ENCODE results near the gene CD5L.

Gene CD5L

DNA sequence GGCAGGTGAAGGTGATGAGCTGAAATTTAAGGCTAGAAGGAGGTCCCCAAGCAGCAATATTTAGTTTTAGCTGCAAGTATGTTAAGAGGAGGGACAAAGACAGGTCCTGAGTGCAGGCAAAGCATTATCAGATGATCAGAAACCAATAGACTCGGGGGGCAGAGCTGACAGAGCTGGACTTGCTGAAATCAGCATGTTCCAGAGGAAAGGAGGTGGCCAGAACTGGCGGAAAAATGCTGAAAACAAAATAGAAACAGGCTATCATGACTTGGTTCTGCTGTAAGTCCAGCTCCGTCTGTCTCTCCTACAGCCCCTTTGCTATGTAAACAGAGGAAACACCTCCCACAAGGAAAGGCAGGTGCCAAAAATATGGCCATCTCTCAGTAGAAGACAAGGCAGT, at the start of gene CD5L:
Gene CD5L, minus strand, starts transcription at position 101 of the 400 bp plus-strand sequence. CDS start 107 bp downstream, outside the sequence.
- no peak for DNase-seq (ENCODE audit: low read depth)

DNA sequence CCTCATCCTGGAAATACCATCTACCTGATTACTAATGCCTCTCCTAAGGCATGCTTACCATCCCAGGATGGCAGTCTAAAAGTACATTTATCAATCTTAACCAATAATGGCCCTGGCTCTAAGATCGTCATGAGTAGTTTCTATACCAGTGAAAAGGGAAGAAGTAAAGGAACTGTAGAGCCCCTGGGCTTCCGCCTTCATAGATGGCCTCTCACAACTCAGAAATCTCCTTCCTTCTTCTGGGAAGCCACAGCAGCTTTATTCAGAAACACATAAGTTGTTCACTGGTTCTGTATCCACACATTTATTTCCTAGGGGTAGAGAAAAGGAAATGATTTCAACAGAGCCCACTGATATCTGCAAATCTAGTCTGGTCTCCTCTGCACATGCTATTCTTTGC, 41.0 kb upstream of the CD5L start:
- DNase-seq (ENCODE audit: low read depth): no peak

DNA sequence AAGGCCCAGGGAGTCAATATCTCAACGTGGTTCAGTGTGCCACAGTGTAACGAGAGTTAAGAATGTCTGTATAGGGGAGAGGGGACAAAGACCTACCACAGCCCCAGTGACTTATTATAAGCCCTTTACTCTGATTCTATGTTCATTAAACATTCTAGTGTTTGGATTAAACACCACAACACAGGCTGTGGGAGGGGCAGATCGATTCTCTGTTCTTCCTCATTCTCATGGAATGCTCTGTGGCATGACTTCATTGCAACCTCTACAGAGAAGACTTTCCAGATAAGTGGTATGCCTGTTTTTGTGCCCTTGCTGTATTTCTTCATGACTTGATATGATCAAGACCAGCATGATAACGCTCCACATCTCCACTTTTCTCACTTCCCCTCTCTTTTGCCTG, 39.0 kb upstream of the CD5L start:
- no peak for DNase-seq (ENCODE audit: low read depth)

DNA sequence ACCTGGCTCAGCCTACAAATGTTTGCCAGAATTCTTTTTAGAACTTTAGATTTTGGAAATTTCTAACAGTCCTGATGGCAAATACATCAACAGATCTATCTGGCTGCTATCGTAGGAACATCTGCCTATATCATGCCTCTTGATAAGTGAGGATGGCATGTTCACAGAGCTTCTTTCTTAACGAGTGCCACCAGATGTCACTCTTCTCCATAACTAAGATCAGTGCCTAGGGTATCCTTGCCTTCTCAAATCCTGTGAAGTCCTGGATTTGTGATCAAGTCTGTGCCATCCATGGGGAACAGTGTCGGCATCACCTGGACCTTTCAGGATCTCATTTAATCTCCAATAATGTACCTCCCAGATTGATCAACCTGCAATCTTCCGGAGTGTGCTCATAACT, 36.5 kb upstream of the CD5L start:
- no peak for DNase-seq (ENCODE audit: low read depth)

DNA sequence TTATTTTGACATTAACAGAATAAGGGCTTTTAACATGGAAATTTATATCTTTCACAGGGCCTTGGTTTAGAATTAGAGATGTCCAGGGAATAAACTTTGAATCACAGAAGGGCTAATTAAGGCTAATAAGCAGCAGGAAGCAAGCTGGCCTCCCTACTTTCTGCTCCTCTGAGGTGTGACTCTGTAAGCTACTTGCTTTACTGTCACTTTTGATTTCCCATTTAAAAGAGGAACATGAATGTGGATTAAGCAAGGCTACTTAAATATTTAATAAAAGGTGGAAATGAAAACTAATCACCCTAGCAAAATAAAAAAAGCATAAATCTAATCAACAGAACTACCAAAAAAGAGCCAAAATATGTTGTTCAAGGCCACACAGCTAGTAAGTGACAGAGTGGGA, 28.9 kb upstream of the CD5L start:
- DNase-seq (ENCODE audit: low read depth): no peak

DNA sequence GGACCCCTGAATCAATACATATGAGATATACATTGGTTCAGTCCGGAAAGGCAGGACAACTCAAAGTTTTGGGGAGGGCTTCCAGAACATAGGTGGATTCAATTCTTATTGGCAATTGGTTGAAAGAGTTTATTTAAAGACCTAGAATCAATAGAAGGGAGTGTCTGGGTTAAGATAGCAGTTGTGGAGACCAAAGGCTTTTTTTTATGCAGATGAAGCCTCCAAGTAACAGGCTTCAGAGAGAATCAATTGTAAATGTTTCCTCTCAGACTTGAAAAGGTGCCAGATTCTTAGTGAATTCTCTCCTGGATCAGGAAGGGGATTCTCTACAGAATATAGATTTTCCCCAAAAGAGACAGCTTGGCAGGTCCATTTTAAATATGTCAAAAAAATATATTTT, 27.0 kb upstream of the CD5L start:
- DNase-seq (ENCODE audit: low read depth): no peak

DNA sequence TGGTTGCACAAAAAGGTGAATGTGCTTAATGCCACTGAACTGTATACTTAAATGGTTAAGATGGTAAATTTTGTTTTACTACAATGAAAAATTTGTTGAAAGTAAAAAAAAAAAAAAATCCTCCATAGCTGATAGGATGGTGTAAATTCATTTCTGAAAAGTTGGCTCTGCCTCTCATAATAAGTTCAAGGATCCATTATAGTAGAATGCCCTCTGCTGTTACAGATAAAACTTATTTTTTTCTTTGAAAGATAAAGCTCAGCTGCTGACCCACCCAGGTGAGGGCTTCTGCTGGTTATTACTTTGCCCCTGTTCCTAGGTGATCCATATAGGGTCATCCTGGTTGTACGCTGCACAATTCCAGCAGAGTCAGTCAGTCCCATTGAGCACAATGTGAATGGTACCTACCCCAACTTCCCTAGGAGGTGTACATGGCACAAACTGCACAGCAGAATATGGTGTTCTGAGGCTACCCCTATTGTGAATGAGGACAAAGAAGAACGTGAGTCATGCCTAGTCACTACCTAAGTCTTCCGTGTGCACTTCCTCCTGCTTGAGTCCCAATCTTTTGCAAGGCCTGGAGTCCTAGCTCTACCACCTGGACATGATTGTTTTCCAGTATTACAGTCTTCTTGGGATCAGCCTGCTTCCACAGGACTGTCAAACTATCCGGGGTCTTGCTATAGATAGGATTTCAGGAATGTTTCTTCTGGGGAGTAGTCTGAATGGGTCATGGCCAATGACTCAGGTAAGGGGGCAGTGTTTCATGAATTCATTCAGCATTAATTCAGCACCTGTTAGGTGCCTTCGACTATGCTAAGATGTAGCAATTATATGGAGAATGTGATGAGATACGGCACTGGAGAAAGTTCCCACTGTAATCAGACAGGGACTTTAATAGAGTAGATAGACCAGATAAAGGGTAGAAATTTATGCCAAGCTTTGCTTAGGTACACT, 20.8 kb upstream of the CD5L start:
- DNase-seq (ENCODE audit: low read depth): no peak

DNA sequence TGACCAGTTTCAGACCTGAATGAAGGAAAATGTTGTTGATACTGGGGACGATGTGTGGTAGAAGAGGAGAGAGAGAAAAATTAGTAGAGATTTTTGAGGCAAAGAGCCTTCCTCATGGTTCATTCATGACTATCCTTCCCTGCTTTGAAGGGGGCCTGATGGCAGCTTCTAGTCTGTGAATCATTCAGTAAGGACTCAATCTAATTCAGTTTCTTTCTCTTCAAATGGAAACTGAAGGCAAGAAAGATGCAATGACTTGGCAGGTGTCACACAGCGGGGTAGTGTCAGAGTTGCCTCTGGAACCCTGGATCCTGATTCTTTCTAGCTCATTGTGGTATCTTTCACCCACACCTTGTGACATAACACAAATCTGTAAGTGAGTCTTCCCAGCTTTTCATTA, 14.9 kb upstream of the CD5L start:
- DNase-seq (ENCODE audit: low read depth): no peak

DNA sequence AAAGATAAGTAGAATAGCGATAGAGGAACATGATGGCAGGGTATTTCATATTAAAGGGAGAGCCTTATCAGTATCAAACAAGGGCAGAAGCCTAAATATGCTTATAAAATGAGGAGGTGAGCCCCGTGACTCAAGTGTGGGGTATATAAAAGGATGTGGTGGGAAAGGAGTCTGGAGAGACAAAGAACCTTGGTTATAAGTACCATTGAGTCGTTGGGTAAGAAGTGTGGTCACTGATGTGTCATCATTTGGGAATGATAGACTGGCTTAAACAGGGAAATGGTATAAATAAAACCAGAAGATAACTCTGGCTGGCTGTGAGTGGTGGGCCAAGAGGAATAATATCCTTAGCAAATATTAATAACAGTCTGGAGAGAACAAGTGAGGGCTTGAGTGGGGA, 10.9 kb upstream of the CD5L start:
- DNase-seq (ENCODE audit: low read depth): no peak

DNA sequence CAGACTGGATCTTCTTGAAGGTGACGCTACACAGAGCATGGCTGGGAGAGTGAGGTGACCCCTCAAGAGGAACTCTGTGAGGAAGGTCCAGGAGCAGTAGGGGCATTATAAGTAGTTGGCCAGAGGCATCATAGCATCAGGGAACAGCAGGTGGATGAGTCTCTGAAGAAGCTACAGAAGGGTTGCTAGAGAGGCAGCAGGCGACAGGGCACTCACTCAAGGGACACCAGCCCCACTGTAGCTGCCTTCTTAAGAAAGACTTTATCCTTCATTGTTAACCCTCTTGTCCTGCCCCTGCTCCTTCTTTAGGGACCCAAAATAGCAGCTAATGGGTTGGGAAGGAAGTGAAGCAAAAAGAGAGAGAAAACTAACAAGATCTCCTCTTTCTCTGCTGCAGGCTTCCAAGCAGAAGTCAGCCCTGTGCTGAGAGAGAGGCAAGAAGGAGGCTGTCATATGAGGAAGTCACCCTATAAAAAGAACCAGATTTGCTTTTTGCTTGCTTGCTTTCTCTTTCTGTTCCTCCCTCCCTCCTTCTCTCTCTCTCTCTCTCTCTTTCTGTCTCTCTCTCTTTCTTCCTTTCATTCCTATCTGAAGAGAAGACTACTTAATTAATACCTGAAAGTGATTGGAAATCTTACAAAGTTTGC, 7.7 kb upstream of the CD5L start:
- DNase-seq (ENCODE audit: low read depth): no peak

DNA sequence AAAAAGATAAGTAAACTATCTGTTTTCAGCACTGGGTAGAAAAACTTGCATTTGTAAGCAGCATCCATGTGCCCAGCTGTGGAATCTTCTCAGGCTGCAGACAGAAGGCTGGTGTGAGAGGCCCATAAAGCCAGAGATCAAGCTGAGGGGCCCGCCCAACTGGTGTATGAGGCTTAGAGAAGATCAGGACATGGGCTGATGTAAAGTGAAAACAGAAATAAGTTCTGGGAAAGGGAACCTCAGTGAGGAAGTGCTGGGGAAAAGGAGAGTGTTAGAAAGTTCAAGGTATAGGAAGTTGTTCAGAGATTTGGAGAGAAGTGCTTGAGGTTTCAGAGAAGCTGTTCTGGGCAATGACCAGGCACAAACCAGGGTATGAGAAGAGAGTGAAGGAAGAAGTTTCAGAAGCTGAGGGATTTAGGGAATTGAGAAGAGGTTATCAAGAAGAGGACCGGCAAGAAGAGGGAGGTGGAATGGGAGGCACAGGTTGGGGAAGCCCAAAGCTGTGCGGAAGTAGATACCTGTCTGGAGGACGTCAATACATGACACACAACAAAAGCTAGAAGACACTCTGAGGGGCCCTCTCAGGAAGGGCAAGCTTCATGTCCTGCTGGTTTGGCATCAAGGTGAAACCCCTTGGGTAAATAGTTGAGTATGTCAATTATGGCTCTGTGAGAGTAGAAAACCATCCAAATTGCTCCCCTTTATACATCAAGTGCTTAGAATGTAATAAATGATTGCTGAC, 2.7 kb upstream of the CD5L start:
- DNase-seq (ENCODE audit: low read depth): no peak

DNA sequence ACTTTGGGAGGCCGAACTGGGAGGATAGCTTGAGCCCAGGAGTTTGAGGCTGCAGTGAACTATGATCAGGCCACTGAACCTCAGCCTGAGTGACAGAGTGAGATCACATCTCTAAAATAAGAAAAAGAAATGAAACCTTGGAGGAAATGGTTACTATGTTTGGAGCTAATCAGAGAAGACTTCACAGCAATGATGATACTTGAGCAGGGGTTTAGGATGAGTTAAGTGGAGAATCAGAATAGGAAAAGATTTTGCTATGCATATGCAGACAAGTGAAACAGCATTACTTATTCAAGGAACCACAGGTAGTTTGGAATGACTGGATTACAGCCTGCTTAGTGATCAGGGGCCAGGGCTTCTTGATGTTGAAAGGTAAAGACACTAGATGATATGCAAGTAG, 1.3 kb upstream of the CD5L start:
- DNase-seq (ENCODE audit: low read depth): no peak

DNA sequence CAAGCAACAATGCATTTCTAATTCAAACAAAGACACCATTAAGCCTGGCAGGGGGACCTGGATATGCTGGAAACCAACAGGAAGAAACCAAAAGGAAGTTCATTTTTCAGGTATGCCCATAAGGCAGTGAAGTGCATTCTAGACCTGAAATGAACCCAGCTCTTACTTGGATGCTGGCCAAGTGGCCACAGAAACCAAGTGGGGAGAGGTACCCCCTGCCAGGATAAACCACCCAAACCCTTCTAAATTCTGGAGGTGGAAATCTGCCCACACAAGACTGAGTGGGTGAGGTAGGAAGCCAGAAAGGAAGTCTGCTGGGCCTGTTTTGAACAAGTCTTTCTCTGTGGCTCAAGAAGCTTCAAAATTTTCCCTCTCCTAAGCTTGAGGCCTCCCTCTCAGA, 2.6 kb downstream of the CD5L start:
- DNase-seq (ENCODE audit: low read depth): no peak

DNA sequence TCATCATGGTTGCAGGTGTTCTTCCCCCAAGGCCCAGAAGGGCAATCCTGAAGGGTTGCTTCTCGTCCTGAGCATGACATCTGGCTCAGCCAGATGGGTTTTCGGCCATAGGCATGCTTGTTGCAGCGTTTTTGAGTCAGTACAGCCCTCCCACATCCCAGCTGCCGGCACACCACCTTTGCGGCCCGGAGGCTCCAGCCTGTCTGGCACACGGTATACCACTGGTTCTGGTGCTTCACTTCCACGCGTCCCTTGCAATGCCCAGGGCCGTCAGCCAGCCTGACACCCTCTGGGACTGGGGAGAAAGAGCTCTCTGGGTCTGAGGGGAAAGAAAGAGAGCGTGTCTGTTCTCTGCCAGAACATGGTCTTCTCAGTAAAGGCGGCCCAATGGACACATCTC, 7.2 kb downstream of the CD5L start:
- DNase-seq (ENCODE audit: low read depth): no peak

DNA sequence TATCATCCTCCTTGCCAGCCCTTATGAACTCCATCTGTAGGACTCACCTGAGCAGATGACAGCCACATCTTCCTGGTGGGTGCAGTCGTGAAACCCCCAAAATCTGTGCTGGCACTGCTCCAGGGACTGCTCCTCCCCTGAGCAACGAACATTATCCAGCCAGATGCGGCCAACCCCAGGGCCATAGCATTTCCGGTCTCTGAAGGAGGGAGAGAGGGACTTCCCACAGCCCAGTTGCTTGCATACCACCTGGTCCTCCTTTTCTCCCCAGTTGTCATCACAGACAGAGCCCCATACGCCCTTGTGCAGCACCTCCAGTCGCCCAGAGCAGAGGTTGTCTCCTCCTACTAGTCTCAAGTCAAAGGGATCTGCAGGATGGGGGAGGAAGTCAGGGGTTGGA, 8.5 kb downstream of the CD5L start:
- no peak for DNase-seq (ENCODE audit: low read depth)

DNA sequence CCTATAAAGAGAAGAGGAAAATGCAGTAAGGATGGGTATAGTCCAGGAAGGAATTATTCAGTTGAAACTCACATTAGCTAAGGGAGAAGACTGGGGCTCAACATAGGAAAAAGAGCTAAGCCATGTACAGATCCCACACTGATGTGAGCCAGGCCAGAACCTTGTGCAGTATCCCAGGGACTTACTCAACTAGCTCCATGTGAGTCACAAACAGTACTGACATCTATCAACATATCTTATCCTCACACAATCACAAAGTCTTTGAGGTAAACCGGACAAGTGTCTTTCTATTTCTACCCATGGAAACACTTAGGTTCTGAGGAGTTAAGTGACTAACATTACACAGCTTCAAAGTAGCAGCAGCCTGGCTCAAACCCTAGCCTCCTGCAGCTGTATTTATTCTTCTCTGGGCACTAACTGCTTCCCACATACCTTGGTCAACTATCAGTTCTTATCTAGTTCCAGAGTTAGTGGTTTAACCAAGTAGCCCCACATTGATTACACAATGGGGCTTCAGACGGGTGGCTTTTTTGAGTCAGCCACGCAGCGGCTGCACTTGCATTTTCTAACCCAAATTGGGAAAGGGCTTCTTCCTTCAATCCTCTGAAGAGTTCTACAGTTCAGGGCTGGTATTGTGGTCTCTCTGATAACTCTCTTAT, 9.5 kb downstream of the CD5L start:
- no peak for DNase-seq (ENCODE audit: low read depth)

DNA sequence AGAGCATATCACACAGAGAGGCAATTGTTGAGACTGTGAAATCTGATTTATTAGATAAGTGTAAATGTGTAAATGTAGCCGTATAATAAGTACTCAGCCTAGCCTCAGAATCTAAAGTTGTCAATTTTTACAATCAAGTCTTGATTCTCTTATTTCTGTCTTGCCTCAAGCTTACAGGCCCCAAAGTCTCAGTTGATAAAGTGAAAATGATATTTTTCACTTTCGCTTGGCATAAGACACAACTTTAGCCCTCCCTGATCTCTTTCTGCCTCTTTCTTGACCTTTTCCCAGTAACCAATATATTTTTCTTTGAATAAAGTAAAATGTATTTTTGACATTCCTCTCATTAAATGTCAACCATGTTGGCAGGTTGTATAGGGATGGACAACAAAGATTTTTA, 10.7 kb downstream of the CD5L start:
- DNase-seq (ENCODE audit: low read depth): no peak

DNA sequence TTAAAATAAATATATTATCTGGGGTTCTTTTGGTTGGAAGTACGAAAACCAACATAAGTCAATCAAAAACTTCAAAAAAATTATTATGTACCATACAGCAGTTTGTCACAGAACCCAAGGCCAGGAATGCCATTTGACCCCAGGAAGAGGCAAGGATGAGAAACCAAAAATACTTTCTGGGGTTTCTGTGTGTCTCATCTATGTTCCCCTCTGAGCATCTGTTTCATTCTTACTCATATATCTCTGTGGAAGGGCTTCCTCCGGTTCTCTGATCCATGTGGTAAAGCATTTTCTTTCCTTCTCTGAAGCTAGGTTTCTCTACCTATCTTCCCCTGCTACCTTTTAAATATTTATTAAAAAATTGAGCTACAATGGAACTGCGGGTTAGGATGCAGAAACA, 11.9 kb downstream of the CD5L start:
- no peak for DNase-seq (ENCODE audit: low read depth)

DNA sequence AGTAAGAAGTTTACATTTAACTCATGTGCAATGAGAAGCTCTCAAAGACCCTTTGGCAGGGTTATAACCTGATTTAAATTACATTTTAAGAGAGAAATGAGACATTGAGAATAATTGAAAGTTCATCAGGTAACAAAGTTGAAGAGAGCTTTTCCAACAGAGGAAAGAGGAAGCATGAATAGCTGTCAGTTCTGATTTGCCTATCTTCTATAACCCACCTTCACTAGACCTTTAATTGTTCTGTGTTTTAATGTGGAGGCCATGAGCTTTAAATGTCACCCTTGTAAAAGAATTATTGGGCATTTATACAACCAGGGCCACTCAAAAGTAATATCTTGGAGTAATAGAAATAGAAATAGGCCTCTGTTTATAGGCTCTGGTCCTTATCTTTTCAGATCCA, 12.4 kb downstream of the CD5L start:
- DNase-seq (ENCODE audit: low read depth): no peak

DNA sequence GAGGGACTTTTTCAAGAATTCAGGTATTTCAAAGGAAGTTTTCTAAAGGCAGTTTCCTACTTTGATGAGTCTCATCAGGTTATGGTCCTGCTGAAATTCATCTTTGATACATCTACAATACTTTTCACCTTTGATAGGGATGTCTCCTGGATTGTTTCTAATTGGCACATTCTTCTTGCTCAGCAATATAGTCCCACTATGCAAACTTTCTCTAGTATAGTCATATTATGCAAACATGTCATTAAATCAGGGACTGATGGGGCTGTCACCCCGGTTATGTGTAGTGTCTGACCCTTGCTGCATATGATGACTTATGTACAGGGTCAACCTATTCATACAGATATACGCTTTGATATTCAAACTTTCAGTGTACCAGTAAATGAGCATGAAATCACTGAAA, 21.3 kb downstream of the CD5L start:
- DNase-seq (ENCODE audit: low read depth): no peak

DNA sequence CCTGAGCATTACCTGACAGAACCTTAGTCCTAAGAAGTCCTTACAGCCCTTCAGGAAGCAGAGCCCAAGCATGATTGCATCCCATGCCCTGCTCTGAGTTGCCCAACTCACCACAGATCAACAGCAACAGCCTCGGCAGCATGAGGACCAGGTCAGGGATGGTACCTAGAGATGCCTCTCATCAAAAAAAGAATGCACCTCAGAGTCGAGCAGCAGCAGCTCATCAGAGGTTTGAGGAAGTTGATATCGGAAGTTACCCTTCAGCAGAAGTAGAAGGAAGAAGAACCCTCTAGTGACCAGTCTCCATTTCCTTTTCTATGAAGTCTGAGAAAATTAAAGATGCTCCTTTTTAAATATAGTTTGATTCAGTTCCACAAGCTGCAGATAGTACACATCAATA, 21.7 kb downstream of the CD5L start, which contains the start of gene FCRL1:
Gene FCRL1, minus strand, starts transcription at position 225 of the 400 bp plus-strand sequence. Its CDS starts 83 bp downstream, at position 142.
- no peak for DNase-seq (ENCODE audit: low read depth)

DNA sequence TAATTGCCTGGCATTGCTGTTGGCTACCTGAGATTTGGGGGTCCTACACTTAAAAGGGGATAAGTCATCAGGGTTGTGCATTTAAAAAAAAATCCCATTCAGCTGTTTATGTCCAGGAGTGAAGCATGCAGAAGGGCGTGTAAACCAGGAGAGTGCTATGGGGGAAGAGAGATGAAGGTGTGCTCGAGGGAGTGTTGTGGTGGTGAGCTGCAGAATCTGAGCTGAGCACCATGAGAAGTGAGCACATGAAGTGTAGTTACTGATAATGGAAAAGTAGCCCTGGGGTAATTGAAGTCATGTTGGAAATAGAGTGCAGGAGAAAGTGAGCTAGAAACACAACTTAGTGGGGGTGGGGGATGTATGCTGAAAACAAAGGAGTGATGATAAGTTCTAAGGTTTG, 22.4 kb downstream of the CD5L start:
- no peak for DNase-seq (ENCODE audit: low read depth)

All from activated T-cell treated with anti-CD3 and anti-CD28 coated beads for 1 hour (primary cell).